Lower lobe of right lung (tissue), 2 donors: ENCODE data around the gene PRELID3B. TPM values are rescaled to one million over a fixed set of nuclear protein-coding genes. Genes with fewer than 3 reads are reported as not detected.
A peak's percentile ranks its signal among the peaks of the same experiment; 100 is the strongest.

Experiments used
- ATAC-seq, 2 donors: fragments of 200-7000 bp; cut with Tn5 transposase; one replicate each; pipeline ENCODE4 v1.9.1; 2020 to 2022; ENCODE audit warnings: mild to moderate bottlenecking in 2 of 2, moderate library complexity in 2 of 2
- DNase-seq: peaks from one replicate; pipeline ENCODE4 v3.0.0-alpha.2; 2020
- H3K27ac ChIP-seq: fragments of 200-600 bp; one replicate; pipeline ENCODE4 v1.8.0; 2022
- H3K27me3 ChIP-seq: fragments of 200-600 bp; one replicate; pipeline ENCODE4 v1.8.0; 2022; ENCODE audit warnings: low read depth
- H3K36me3 ChIP-seq: fragments of 200-600 bp; one replicate; pipeline ENCODE4 v1.8.0; 2022; ENCODE audit warnings: mild to moderate bottlenecking
- H3K4me1 ChIP-seq: fragments of 200-600 bp; one replicate; pipeline ENCODE4 v1.8.0; 2022
- H3K4me3 ChIP-seq: fragments of 200-600 bp; one replicate; pipeline ENCODE4 v1.8.0; 2022; ENCODE audit warnings: mild to moderate bottlenecking
- H3K9me3 ChIP-seq: fragments of 200-600 bp; one replicate; pipeline ENCODE4 v1.8.0; 2022
- CTCF ChIP-seq: fragments of 200-600 bp; IDR thresholded peaks from one replicate; pipeline ENCODE4 v1.8.0; 2022; ENCODE audit warnings: antibody characterized with exemption, mild to moderate bottlenecking
- intact Hi-C: fragments of 100-400 bp; cut with DNase I; formaldehyde crosslinking; loops from one replicate; pipeline ENCODE4 v1.11.0; 2022
- total RNA-seq: library from RNA; stranded (reverse); fragmentation: NEBNext Ultra II Directional; extraction: Animal tissue kit (Norgen Biotek cat#: 25700); gene quantifications from one replicate; pipeline ENCODE4 v1.2.1, GENCODE V29; 2021
- donor health status: DM: no; HTN: yes; CAD: no; lungs with severe emphysema.

Gene PRELID3B
- total RNA-seq, 1 donor from 2014 or later: 43.0 TPM

- H3K27ac ChIP-seq: peak overlapping the region; percentile 94
- H3K4me3 ChIP-seq: peak overlapping the region; percentile 91
- ATAC-seq (peak; percentile 8 to 29), DNase-seq (peak; percentile 81)
- H3K27me3 ChIP-seq: no peaks in the 10 kb centered on the region
- peaks cover 12% of the 10 kb centered on the region for H3K36me3 ChIP-seq
- peaks cover 67% of the 10 kb centered on the region for H3K4me1 ChIP-seq
- no peaks in the 10 kb centered on the region for H3K9me3 ChIP-seq
- intact Hi-C loops: no loop called here
- no peak for TF ChIP-seq CTCF
Observed at GRCh38 chr20:59007665-59008511, 34.7 kb downstream of the PRELID3B start.

- Histone ChIP-seq H3K4me3 (peak within 1 kb of the TSS; percentile 91), H3K36me3 (peaks cover 16% of the 10 kb centered on the region), H3K9me3 (no peaks in the 10 kb centered on the region), H3K4me1 (peaks cover 71% of the 10 kb centered on the region), H3K27ac (peak within 1 kb of the TSS; percentile 94), H3K27me3 (no peaks in the 10 kb centered on the region)
- DNase-seq: peak; percentile 88
- no peak for TF ChIP-seq CTCF
- intact Hi-C loops: no loop called here
- peak; percentile 86 to 90 for ATAC-seq
Observed at GRCh38 chr20:59006864-59007664, 35.5 kb downstream of the PRELID3B start, which contains the start of gene CTSZ. CTSZ (minus strand) TSS chr20:59007254; CDS start chr20:59007128, 126 bp downstream.

- Histone ChIP-seq H3K9me3 (no peaks in the 10 kb centered on the region), H3K27me3 (no peaks in the 10 kb centered on the region), H3K36me3 (peaks cover 24% of the 10 kb centered on the region), H3K27ac (peak overlapping the region; percentile 94), H3K4me1 (peaks cover 68% of the 10 kb centered on the region), H3K4me3 (peak overlapping the region; percentile 91)
- intact Hi-C loops: no loop called here
- peak; percentile 66 for DNase-seq
- TF ChIP-seq CTCF: no peak
- peak; percentile 5 to 28 for ATAC-seq
Observed at GRCh38 chr20:59006167-59006863, 36.3 kb downstream of the PRELID3B start.

- no peaks in the 10 kb centered on the region for H3K27me3 ChIP-seq
- H3K4me3 ChIP-seq: peak overlapping the region; percentile 91
- peaks cover 30% of the 10 kb centered on the region for H3K36me3 ChIP-seq
- H3K27ac ChIP-seq: peak overlapping the region; percentile 94
- peaks cover 62% of the 10 kb centered on the region for H3K4me1 ChIP-seq
- no peak for TF ChIP-seq CTCF
- intact Hi-C loops: no loop called here
- H3K9me3 ChIP-seq: no peaks in the 10 kb centered on the region
- DNase-seq (no peak), ATAC-seq (no peak)
Observed at GRCh38 chr20:59005523-59006166, 36.9 kb downstream of the PRELID3B start.
